ENCODE data around the gene HLA-DOA.

The HLA-DOA gene

DNA sequence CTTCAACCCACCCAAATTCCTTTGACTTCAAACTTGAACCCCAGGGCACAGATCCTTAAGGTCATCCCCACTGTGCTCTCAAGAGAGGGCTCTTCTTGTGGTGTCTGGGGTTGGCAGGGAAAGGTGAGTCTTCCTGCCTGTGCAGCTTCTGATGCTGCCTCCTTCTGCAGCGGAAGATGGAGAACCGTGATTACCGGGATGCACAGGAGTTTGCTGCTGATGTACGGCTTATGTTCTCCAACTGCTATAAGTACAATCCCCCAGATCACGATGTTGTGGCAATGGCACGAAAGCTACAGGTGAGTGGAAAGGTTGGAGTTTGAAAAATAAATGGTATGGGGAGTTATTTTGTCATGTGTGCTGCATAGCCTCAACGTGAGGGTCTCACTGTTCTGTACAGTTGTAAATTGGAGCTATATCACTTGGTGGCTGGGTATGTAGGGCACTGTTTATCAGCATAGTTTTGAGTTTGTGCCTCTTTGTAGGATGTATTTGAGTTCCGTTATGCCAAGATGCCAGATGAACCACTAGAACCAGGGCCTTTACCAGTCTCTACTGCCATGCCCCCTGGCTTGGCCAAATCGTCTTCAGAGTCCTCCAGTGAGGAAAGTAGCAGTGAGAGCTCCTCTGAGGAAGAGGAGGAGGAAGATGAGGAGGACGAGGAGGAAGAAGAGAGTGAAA, 32.0 kb downstream of the HLA-DOA start:
- no peak for DNase-seq (ENCODE audit: low read depth)

GRCh38 chr6:32976334-32977069, 32.9 kb downstream of the HLA-DOA start:
- no peak for DNase-seq (ENCODE audit: low read depth)

DNA sequence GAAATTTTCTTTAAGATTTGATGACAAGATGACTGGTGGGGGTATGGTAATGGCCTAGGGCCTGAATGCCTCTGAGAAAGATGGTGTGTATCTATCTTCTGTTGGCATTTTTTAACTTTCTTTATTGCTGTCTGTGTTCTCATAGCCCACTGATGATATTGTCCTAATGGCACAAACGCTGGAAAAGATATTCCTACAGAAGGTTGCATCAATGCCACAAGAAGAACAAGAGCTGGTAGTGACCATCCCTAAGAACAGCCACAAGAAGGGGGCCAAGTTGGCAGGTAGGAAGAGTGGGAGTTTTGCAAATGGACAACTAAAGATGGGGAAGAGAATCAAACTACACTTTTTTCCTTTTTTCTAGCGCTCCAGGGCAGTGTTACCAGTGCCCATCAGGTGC, 33.5 kb downstream of the HLA-DOA start:
- DNase-seq (ENCODE audit: low read depth): no peak

DNA sequence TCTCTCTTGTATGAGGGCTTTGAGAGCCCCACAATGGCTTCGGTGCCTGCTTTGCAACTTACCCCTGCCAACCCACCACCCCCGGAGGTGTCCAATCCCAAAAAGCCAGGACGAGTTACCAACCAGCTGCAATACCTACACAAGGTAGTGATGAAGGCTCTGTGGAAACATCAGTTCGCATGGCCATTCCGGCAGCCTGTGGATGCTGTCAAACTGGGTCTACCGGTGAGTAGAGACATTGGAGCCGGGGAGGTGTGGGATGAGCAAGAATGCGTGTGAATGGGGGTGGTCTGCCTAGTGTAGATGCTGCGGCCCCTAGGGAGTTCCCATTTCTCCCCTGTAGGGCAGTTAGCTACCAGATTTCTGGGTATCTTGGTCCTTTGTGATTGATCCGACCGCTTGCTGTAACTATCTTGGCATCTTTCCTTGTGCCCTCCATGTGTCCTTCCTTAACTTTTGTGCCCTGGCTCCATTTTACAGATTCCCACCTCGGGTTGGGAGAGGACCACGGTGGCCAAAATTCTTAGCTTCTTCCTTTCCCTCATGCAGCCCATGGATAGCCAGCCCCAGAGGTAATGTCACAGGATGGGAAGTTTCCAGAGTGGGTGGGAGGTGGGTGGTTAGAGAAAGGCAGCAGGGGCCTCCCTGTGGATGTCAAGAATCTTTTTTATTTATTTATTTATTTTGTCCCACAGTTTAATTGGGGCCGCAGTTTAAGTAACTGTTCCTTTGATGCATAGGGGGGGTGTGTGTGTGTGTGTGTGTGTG, 34.7 kb downstream of the HLA-DOA start:
- no peak for DNase-seq (ENCODE audit: low read depth)

- no peak for DNase-seq (ENCODE audit: low read depth)
Observed at GRCh38 chr6:32974016-32974333, 35.4 kb downstream of the HLA-DOA start.

DNA sequence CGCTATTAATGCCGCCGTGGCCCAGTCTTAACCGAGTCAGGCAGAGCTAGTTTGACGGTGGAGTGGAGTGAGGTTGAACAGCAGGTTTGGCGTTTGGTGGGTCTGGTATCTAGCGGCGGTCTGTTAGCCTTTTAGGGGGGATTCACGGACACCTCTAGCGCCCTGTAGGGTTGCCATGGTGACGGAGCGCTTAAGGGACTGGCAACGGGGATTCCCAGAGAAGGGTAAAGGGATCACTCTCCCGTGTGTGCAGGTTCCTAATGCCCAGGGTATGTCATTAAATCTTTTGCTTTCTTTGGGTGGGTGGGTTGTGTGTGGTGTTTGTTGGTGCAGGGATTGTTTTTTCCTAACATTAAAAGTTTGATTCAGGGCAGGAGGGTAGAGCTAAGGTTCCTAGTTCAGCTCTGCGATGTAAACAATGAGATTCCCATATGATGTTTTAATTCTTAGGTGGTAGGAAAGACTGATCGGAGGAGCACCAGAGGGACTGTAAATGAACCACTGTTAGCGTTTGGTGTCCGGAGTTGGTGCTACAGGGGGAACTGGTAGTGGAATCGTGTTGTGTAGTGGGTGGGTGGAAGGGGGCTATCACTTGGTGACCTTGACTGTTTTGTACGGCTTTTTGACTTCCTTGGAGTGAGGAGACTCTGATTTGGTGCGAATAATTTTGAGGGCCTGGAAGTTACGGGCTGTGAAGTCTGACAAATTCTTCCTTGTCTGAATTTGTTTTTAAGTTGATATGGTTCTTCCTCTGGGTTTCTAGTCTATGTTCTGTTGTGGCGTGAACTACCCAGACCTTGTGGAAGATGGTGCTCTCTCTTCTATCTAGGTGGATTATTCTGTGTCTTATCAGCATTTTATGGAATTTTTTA, 36.0 kb downstream of the HLA-DOA start:
- peak; percentile 19 for DNase-seq (ENCODE audit: low read depth)

GRCh38 chr6:32972353-32973143, 36.8 kb downstream of the HLA-DOA start:
- DNase-seq (ENCODE audit: low read depth): no peak

DNA sequence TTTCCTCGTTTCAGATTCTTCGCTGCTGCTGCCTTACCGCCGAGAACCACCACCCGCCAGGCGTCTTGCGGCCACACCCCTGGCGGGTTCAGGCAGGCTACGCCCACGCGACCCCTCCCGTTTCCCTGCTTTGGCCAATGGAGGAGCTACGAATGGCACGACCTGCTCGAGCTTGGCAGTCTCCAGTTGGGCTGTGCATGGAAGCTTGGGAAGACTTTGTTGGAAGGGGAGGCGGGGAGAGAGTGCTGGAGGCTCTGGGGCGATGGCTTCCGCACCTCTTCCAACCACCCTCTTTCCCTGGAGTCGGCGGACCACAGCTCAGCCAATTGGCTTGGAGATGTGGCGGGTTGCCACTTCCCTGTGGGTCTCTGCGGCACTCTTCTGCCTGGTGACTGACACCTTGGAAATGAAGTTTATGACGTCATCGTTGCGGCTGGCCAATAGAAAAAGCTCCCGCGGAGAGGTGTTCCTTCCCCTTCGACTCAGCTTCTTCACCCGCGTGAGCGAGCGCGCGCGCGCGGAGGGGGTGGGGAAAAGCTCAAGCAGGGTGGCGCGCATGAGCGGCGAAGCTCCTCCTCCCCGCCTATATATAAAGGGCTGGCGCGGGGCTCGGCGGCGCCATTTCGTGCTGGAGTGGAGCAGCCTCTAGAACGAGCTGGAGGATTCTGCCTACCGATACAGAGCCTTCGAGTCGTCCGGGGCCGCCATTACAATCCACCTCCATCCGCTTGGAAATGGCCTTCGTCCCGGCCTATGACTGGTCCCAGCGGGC, 37.6 kb downstream of the HLA-DOA start:
- peak; percentile 98 for DNase-seq (ENCODE audit: low read depth)

GRCh38 chr6:32971242-32971580, 38.2 kb downstream of the HLA-DOA start:
- no peak for DNase-seq (ENCODE audit: low read depth)

GRCh38 chr6:32970413-32971241, 38.8 kb downstream of the HLA-DOA start:
- peak; percentile 64 for DNase-seq (ENCODE audit: low read depth)

- DNase-seq (ENCODE audit: low read depth): peak; percentile 54
Observed at GRCh38 chr6:32969685-32970412, 39.5 kb downstream of the HLA-DOA start.

DNA sequence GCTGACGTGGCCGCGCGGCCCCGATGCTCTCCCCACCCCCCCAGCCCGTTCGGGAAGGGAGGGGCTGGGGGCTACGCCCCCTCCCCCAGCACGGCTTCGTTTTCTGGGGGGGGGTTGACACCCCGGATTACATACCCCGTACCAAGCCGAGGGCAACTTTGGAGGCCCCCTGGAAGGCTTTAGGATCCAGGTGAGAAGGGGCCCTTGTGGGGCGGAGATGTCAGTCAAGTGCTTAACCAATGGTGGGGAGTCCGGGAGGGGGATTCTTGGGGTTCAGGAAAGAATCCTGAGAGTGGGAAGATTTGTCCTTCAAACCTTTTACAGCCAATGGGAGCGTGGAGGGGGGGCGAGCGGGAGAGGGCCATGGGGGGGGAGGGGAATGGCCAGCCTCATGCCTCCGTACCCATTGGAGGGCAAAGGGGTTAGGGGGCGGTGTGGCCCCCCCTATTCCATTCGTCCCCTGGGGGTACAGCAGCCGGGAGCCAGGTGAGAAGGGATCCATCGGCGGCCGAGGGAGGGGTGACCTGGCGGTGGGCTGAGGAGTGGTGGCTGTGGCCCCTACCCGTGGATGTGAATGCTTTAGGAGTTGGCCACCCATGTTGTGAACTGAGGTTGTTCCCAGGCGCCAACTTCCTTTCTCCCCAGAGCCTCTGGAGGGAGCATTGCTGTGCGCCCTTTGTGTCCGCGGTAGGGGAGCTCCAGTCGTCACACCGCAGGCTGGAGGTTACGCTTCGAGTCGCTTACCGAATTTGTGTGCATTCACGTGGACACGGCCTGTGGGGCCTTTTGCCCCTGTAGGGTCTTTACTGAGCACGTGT, 40.3 kb downstream of the HLA-DOA start:
- DNase-seq (ENCODE audit: low read depth): peak; percentile 48

GRCh38 chr6:32968093-32968866, 41.1 kb downstream of the HLA-DOA start, which contains the start of gene BRD2:
TSS of gene BRD2 (plus strand) at chr6:32968594. CDS start at chr6:32972899, 4,305 bp downstream.
- DNase-seq (ENCODE audit: low read depth): peak; percentile 92

DNA sequence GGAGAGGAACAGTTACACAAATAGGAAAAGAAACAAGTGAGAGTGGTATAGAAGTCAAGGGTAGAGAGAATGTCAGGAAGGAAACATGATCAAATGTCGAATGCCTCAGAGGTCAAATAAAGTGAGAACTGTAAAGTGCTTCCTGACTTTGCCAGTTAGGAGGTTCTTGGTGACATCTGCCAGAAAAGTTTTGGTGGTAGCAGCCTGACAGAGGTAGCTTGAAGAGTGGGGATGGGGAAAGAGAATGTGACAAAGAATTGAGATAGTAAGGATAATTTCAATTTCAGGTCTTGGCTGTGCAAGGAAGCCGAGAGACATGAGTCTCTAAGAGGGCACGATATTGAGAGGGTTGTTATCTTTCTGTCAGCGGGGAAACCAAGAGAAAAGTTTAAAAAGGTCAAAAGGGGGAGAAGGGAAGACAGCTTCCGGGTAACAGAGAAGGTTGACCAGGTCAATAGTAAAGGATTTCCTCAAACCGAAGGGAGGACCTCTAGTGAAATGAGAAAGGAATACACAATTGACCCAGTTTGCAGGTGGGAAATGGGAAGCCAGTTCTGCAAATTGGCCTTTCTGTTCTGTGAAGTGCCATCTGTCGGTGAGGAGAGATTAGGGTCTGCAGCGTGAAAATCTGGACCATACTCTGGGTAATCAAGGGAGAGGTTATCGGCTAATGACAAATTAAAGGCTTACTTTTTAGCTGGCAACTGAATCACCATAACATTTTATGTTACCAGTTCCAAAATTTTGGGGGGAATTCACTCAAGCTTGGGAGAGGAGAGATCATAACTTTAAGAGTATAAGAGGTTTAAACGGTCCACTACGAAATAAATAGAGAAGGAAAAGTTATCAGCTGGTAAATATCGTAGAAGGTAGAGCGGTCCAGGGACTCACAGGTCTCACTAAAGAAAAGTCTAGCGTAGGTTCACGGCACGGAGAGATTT, 42.0 kb downstream of the HLA-DOA start:
- DNase-seq (ENCODE audit: low read depth): no peak

DNA sequence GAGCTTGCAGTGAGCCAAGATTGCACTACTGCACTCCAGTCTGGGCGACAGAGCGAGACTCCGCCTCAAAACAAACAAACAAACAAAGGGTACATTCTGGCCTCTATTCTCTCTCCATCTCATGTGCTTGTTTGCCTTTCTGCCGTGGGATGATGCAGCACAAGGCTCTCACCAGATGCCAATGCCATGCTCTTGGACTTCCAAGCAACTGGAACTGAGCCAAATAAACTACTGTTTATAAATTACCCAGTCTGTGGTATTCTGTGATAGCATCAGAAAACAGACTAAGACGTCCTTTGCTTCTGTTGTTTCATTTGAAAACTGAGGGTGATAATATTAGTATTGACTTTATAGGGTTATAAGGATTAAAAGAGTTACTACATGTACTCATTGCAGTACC, 44.6 kb downstream of the HLA-DOA start:
- DNase-seq (ENCODE audit: low read depth): no peak

DNA sequence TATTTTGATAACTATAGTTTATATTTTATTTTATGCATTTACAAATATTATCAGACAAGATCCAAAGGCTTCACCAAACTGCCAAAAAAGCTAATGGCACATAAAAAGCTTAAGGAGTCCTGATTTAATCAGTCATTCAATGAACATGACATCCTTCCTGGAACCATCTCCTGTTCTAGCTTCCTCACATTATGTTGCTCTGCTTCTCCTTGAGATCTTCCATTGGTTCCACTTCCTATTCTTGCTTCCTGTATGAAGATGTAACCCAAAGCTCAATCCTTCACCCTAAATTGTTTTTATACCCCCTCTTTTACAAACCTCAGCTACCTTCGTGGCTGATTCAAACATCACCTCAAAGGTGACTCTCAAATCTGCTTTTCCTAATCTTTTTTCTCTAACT, 45.5 kb downstream of the HLA-DOA start:
- no peak for DNase-seq (ENCODE audit: low read depth)
